GM18507 (cell line): ENCODE results near the gene ITGA2.

Source experiments
- DNase-seq: peaks from one replicate; pipeline ENCODE4 v3.0.0; 2011; ENCODE audit warnings: low read depth; ENCODE audit not compliant: insufficient read length; ENCODE audit errors: extremely low spot score
- FAIRE-seq: peaks from 2 replicates; lab custom pipeline; 2011; peaks lifted over from hg19 to GRCh38; lab: Jason Lieb, UNC

ITGA2 gene

GRCh38 chr5:53041071-53041692 lies 52.0 kb downstream of the ITGA2 start:
- FAIRE-seq: peak; percentile 51

GRCh38 chr5:53041740-53042139 lies 52.6 kb downstream of the ITGA2 start:
- FAIRE-seq: no peak

More at GRCh38 chr5:53041071-53041692, 52.0 kb downstream of the ITGA2 start:
- DNase-seq: no peak

GRCh38 chr5:53045263-53045662 lies 56.1 kb downstream of the ITGA2 start:
- DNase-seq (no peak), FAIRE-seq (no peak)

More at GRCh38 chr5:53041740-53042139, 52.6 kb downstream of the ITGA2 start:
- no peak for DNase-seq

GRCh38 chr5:53048248-53048647 lies 59.1 kb downstream of the ITGA2 start:
- no peak for DNase-seq
- no peak for FAIRE-seq

- DNase-seq (no peak), FAIRE-seq (no peak)
Measured at GRCh38 chr5:53052499-53052898, 63.3 kb downstream of the ITGA2 start.

- DNase-seq (no peak), FAIRE-seq (no peak)
Measured at GRCh38 chr5:53053364-53053763, 64.2 kb downstream of the ITGA2 start.

GRCh38 chr5:53055365-53055764 lies 66.2 kb downstream of the ITGA2 start:
- DNase-seq (no peak), FAIRE-seq (no peak)

- no peak for FAIRE-seq
- no peak for DNase-seq
Measured at GRCh38 chr5:53059281-53059680, 70.1 kb downstream of the ITGA2 start.

- DNase-seq: no peak
- FAIRE-seq: no peak
Measured at GRCh38 chr5:53063176-53063575, 74.0 kb downstream of the ITGA2 start.

GRCh38 chr5:53063791-53064190 lies 74.6 kb downstream of the ITGA2 start:
- DNase-seq (no peak), FAIRE-seq (no peak)

- FAIRE-seq (no peak), DNase-seq (no peak)
Measured at GRCh38 chr5:53066088-53066487, 76.9 kb downstream of the ITGA2 start.

GRCh38 chr5:53067641-53068040 lies 78.5 kb downstream of the ITGA2 start:
- no peak for FAIRE-seq
- no peak for DNase-seq

GRCh38 chr5:53068291-53068836 lies 79.2 kb downstream of the ITGA2 start:
- no peak for FAIRE-seq

GRCh38 chr5:53069626-53070025 lies 80.5 kb downstream of the ITGA2 start:
- FAIRE-seq (no peak), DNase-seq (no peak)

More at GRCh38 chr5:53068291-53068836, 79.2 kb downstream of the ITGA2 start:
- no peak for DNase-seq

- FAIRE-seq (no peak), DNase-seq (no peak)
Measured at GRCh38 chr5:53071298-53071697, 82.1 kb downstream of the ITGA2 start.

GRCh38 chr5:53071738-53072137 lies 82.6 kb downstream of the ITGA2 start:
- FAIRE-seq: no peak
- no peak for DNase-seq

- FAIRE-seq (no peak), DNase-seq (no peak)
Measured at GRCh38 chr5:53073348-53073747, 84.2 kb downstream of the ITGA2 start.

GRCh38 chr5:53076014-53076583 lies 86.9 kb downstream of the ITGA2 start:
- no peak for FAIRE-seq
- DNase-seq: no peak

GRCh38 chr5:53080271-53080670 lies 91.1 kb downstream of the ITGA2 start:
- FAIRE-seq (no peak), DNase-seq (no peak)

GRCh38 chr5:53083927-53084326 lies 94.8 kb downstream of the ITGA2 start:
- DNase-seq (no peak), FAIRE-seq (no peak)

GRCh38 chr5:53084546-53085255 lies 95.5 kb downstream of the ITGA2 start:
- FAIRE-seq: no peak
- DNase-seq: no peak
